Liver (tissue), 9 donors: ENCODE results near the gene H1-8. TPM values are rescaled to one million over a fixed set of nuclear protein-coding genes. Genes with fewer than 3 reads are reported as not detected.

Experiments used
- DNase-seq: peaks from one replicate; pipeline ENCODE4 v3.0.0-alpha.2; 2017; ENCODE audit warnings: low spot score
- H3K27ac ChIP-seq, 2 donors: one replicate each; pipeline ENCODE4 v1.7.0; 2013; ENCODE audit warnings: inconsistent platforms in 2 of 2, low read length in 2 of 2, control low read depth in 1 of 2, low read depth in 1 of 2, mild to moderate bottlenecking in 1 of 2
- H3K27me3 ChIP-seq, 4 donors: one replicate each; pipeline versions ENCODE4 v1.6.1 to v1.7.0; 2013; ENCODE audit warnings: low read length in 3 of 4, inconsistent platforms in 1 of 4, mild to moderate bottlenecking in 1 of 4, moderate library complexity in 1 of 4; ENCODE audit not compliant: control insufficient read depth in 4 of 4, insufficient read depth in 4 of 4
- H3K36me3 ChIP-seq, 4 donors: one replicate each; pipeline versions ENCODE4 v1.6.1 to v1.7.0; 2013; ENCODE audit warnings: low read length in 3 of 4, mild to moderate bottlenecking in 3 of 4, low read depth in 1 of 4, moderate library complexity in 1 of 4; ENCODE audit not compliant: control insufficient read depth in 4 of 4, insufficient read depth in 3 of 4
- H3K4me1 ChIP-seq, 4 donors: one replicate each; pipeline versions ENCODE4 v1.6.1 to v1.7.0; 2013; ENCODE audit warnings: low read length in 3 of 4, mild to moderate bottlenecking in 3 of 4, moderate library complexity in 1 of 4; ENCODE audit not compliant: control insufficient read depth in 4 of 4, insufficient read depth in 4 of 4
- H3K4me3 ChIP-seq, 3 donors: one replicate each; pipeline versions ENCODE4 v1.6.1 to v1.7.0; 2013; ENCODE audit warnings: low read length in 3 of 3, control low read depth in 1 of 3, low read depth in 1 of 3, mild to moderate bottlenecking in 1 of 3
- H3K9ac ChIP-seq, 2 donors: one replicate each; pipeline ENCODE4 v1.7.0; 2013; ENCODE audit warnings: low read length in 2 of 2, mild to moderate bottlenecking in 2 of 2, moderate library complexity in 2 of 2, control low read depth in 1 of 2, low read depth in 1 of 2
- H3K9me3 ChIP-seq, 4 donors: one replicate each; pipeline versions ENCODE4 v1.6.1 to v1.7.0; 2013; ENCODE audit warnings: low read length in 3 of 4; ENCODE audit not compliant: control insufficient read depth in 4 of 4
- ATF3 ChIP-seq: IDR thresholded peaks from 2 replicates; pipeline ENCODE4 v1.6.1; 2016; ENCODE audit warnings: antibody characterized with exemption
- CTCF ChIP-seq: fragments of 150-350 bp; IDR thresholded peaks from 2 replicates; pipeline ENCODE4 v1.5.1; 2017; ENCODE audit warnings: improper control_type of control experiment, low read depth, low read length; ENCODE audit not compliant: missing input control
- GABPA ChIP-seq, 2 donors: IDR thresholded peaks in 1 of 2; conservative IDR thresholded peaks in 1 of 2; 2 replicates each; pipeline ENCODE4 v1.6.1; 2016; ENCODE audit warnings: antibody characterized with exemption in 2 of 2, mild to moderate bottlenecking in 1 of 2, moderate library complexity in 1 of 2
- HNF4G ChIP-seq: IDR thresholded peaks from 2 replicates; pipeline ENCODE4 v1.6.1; 2016; ENCODE audit warnings: antibody characterized with exemption
- JUND ChIP-seq, 2 donors: IDR thresholded peaks; 2 replicates each; pipeline ENCODE4 v1.6.1; 2016; ENCODE audit warnings: antibody characterized with exemption in 2 of 2
- MAX ChIP-seq: IDR thresholded peaks from 2 replicates; pipeline ENCODE4 v1.6.1; 2016; ENCODE audit warnings: antibody characterized with exemption
- NR2F2 ChIP-seq: IDR thresholded peaks from 2 replicates; pipeline ENCODE4 v1.6.1; 2016; ENCODE audit warnings: antibody characterized with exemption
- RAD21 ChIP-seq, 2 donors: IDR thresholded peaks; 2 replicates each; pipeline ENCODE4 v1.6.1; 2016; ENCODE audit warnings: antibody characterized with exemption in 2 of 2, mild to moderate bottlenecking in 2 of 2
- REST ChIP-seq: IDR thresholded peaks from 2 replicates; pipeline ENCODE4 v1.6.1; 2016; ENCODE audit warnings: antibody characterized with exemption, mild to moderate bottlenecking
- SP1 ChIP-seq: IDR thresholded peaks from 2 replicates; pipeline ENCODE4 v1.6.1; 2018; ENCODE audit warnings: antibody characterized with exemption, mild to moderate bottlenecking
- WGBS: extraction: QIAGEN DNeasy Blood & Tissue Kit; methylation state at CpG from one replicate; pipeline ENCODE4 v1.1.7; 2013; 5-methylcytosine and 5-hydroxymethylcytosine counted together
- polyA plus RNA-seq, 2 donors: library from polyadenylated mRNA; stranded (reverse) in 1 of 2; unstranded in 1 of 2; fragments of 200-250 nt in 1 of 2; fragments of >200 nt in 1 of 2; fragmentation: Nextera tagmentation in 1 of 2; extraction: Ambion mirVana in 1 of 2; gene quantifications; one replicate each; pipeline versions ENCODE4 v1.2.1 to v1.2.3, GENCODE V29; 2013 to 2015
- total RNA-seq, 2 donors: library from RNA; depleted of rRNA; stranded (reverse); fragments of >200 nt; gene quantifications; one replicate each; pipeline ENCODE4 v1.2.3, GENCODE V29; 2014
- donor health status: healthy.
- donor health status: healthy.
- donor health status: healthy.
- donor health status: healthy.
- donor health status: healthy.

Gene H1-8
- total and polyA plus RNA-seq, 4 donors = not detected

- Histone ChIP-seq H3K9ac (no peak overlapping the region), H3K4me1 (no peaks in the 10 kb centered on the region), H3K4me3 (no peak overlapping the region), H3K36me3 (no peaks in the 10 kb centered on the region), H3K27ac (no peak overlapping the region), H3K9me3 (no peaks in the 10 kb centered on the region), H3K27me3 (no peaks in the 10 kb centered on the region)
- TF ChIP-seq MAX = no peak
- no peak for TF ChIP-seq REST
- TF ChIP-seq GABPA (IDR thresholded peaks at IDR 0.05 in 1 of 2, conservative IDR thresholded peaks at IDR 0.05 in 1 of 2) = no peak
- TF ChIP-seq CTCF = no peak
- DNase-seq = no peak
- WGBS = 90% methylated on average over 12 of the region's 12 CpGs
These were observed 13.4 kb upstream of the H1-8 start for GRCh38 chr3:129529436-129530210.

- Histone ChIP-seq H3K4me1 (no peaks in the 10 kb centered on the region), H3K4me3 (no peak overlapping the region), H3K9ac (no peak overlapping the region), H3K9me3 (no peaks in the 10 kb centered on the region), H3K27ac (no peak overlapping the region), H3K36me3 (no peaks in the 10 kb centered on the region), H3K27me3 (no peaks in the 10 kb centered on the region)
- WGBS = 54% methylated on average over 6 of the region's 6 CpGs
- no peak for DNase-seq
- no peak for TF ChIP-seq SP1
- no peak for TF ChIP-seq HNF4G
- no peak for TF ChIP-seq REST
- TF ChIP-seq JUND (IDR thresholded peaks at IDR 0.05) = no peak
- no peak for TF ChIP-seq NR2F2
- no peak for TF ChIP-seq MAX
- TF ChIP-seq RAD21 (IDR thresholded peaks at IDR 0.05) = no peak
- no peak for TF ChIP-seq ATF3
These were observed 12.7 kb upstream of the H1-8 start for GRCh38 chr3:129530251-129530791.
